ENCODE measurements around the gene CTRL.

Gene CTRL

GRCh38 chr16:67892375-67892774 lies 39.3 kb downstream of the CTRL start:
- no peak for DNase-seq (ENCODE audit: low read depth)

- DNase-seq (ENCODE audit: low read depth): no peak
Measured at GRCh38 chr16:67888331-67888730, 43.3 kb downstream of the CTRL start.

- no peak for DNase-seq (ENCODE audit: low read depth)
Measured at GRCh38 chr16:67886387-67886786, 45.3 kb downstream of the CTRL start.

- no peak for DNase-seq (ENCODE audit: low read depth)
Measured at GRCh38 chr16:67885976-67886375, 45.7 kb downstream of the CTRL start.

- no peak for DNase-seq (ENCODE audit: low read depth)
Measured at GRCh38 chr16:67885545-67885944, 46.1 kb downstream of the CTRL start.

GRCh38 chr16:67884684-67885083 lies 47.0 kb downstream of the CTRL start, which contains the start of gene NRN1L:
Gene NRN1L (plus strand): TSS chr16:67884885. CDS start chr16:67884904, 19 bp downstream.
- DNase-seq (ENCODE audit: low read depth): no peak

GRCh38 chr16:67883872-67884261 lies 47.8 kb downstream of the CTRL start:
- DNase-seq (ENCODE audit: low read depth): peak; percentile 26

- DNase-seq (ENCODE audit: low read depth): no peak
Measured at GRCh38 chr16:67883146-67883871, 48.4 kb downstream of the CTRL start.

- no peak for DNase-seq (ENCODE audit: low read depth)
Measured at GRCh38 chr16:67882374-67883145, 49.1 kb downstream of the CTRL start.

GRCh38 chr16:67881621-67882161 lies 50.0 kb downstream of the CTRL start:
- no peak for DNase-seq (ENCODE audit: low read depth)

- DNase-seq (ENCODE audit: low read depth): no peak
Measured at GRCh38 chr16:67880584-67880983, 51.1 kb downstream of the CTRL start.

GRCh38 chr16:67879936-67880335 lies 51.7 kb downstream of the CTRL start:
- DNase-seq (ENCODE audit: low read depth): no peak
